D341Med (cell line): Measurements from ENCODE around the gene INSM1.

Experiments
- DNase-seq: peaks from one replicate; pipeline ENCODE4 v3.0.0; 2012; ENCODE audit warnings: low spot score

Gene INSM1

GRCh38 chr20:20393207-20394120 lies 25.6 kb downstream of the INSM1 start:
- no peak for DNase-seq

- DNase-seq, result no peak
Observed at GRCh38 chr20:20395087-20395486, 27.2 kb downstream of the INSM1 start.

GRCh38 chr20:20395903-20396568 lies 28.1 kb downstream of the INSM1 start:
- DNase-seq, result no peak

- no peak for DNase-seq
Observed at GRCh38 chr20:20396794-20397193, 28.9 kb downstream of the INSM1 start.

GRCh38 chr20:20398123-20398522 lies 30.2 kb downstream of the INSM1 start:
- DNase-seq, result no peak

GRCh38 chr20:20399531-20400500 lies 31.9 kb downstream of the INSM1 start:
- no peak for DNase-seq

GRCh38 chr20:20401991-20402390 lies 34.1 kb downstream of the INSM1 start:
- no peak for DNase-seq

- DNase-seq, result no peak
Observed at GRCh38 chr20:20404633-20405032, 36.7 kb downstream of the INSM1 start.

- DNase-seq, result no peak
Observed at GRCh38 chr20:20405623-20406022, 37.7 kb downstream of the INSM1 start.

- DNase-seq, result no peak
Observed at GRCh38 chr20:20406306-20406705, 38.4 kb downstream of the INSM1 start.

GRCh38 chr20:20407891-20408805 lies 40.2 kb downstream of the INSM1 start:
- peak; percentile 66 for DNase-seq

- DNase-seq, result no peak
Observed at GRCh38 chr20:20409331-20409730, 41.4 kb downstream of the INSM1 start.

- peak; percentile 87 for DNase-seq
Observed at GRCh38 chr20:20410678-20411077, 42.8 kb downstream of the INSM1 start.

GRCh38 chr20:20411402-20411801 lies 43.5 kb downstream of the INSM1 start:
- DNase-seq, result no peak

GRCh38 chr20:20411836-20412235 lies 43.9 kb downstream of the INSM1 start:
- DNase-seq, result no peak

- no peak for DNase-seq
Observed at GRCh38 chr20:20412750-20413149, 44.8 kb downstream of the INSM1 start.

- no peak for DNase-seq
Observed at GRCh38 chr20:20413810-20414281, 45.9 kb downstream of the INSM1 start.

GRCh38 chr20:20414640-20415220 lies 46.8 kb downstream of the INSM1 start:
- DNase-seq, result no peak

- DNase-seq, result no peak
Observed at GRCh38 chr20:20415321-20415720, 47.4 kb downstream of the INSM1 start.

GRCh38 chr20:20417876-20418676 lies 50.2 kb downstream of the INSM1 start:
- DNase-seq, result no peak
